NT2/D1 (cell line): ENCODE results near the gene JARID2.

Experiments
- YY1 ChIP-seq: IDR thresholded peaks from 2 replicates; pipeline ENCODE4 v1.6.1; 2011; ENCODE audit not compliant: insufficient read length, insufficient read depth
- ZNF274 ChIP-seq: IDR thresholded peaks from 2 replicates; pipeline ENCODE4 v1.6.1; 2011; ENCODE audit warnings: mild to moderate bottlenecking, low read depth, low read length

DNA sequence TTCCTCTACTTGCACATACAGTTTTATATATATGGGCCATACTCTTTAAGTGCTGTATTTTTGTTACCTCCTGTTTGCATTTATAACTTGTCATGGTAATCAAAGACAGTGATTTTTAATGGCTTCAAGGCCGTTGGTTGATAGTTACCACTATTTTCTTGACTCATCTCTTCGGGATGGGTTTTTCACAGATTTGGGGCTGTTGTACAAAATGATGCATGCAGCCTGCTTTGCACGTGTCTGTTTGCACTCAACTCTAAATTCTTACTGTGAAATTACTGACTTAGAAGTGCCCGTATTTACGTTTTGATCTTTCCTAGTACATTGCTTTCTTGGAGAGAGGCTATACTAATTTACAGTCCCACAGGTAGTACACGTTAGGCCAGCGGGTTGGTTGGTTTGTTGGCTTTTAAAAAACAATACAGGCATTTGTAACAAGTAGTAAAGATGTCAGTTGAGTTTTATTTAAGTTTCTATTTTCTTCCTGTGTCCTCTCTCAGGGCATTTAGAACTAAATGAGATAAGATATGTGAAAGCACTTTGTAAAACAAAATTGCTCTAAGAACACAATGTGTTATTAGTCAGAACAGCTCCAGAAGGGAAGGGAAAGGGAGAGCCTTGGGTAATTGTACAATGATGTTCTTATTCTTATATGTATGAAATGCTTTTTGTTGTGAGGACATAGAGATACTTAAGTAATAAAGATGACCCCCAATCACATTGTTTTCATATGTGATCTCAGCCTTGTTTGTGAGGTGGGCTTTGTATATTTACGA is 11.7 kb downstream of the JARID2 start:
- TF ChIP-seq YY1: no peak
- no peak for TF ChIP-seq ZNF274
